GM12875 (cell line): ENCODE data around the gene CCDC32.

Experiments
- H3K4me3 ChIP-seq: one replicate; pipeline ENCODE4 v1.5.1; 2011; ENCODE audit warnings: low read depth, low read length, control low read depth
- TF ChIP-seq, protein P1 (sequence below): IDR thresholded peaks from 2 replicates; pipeline ENCODE4 v1.5.1; 2011; ENCODE audit warnings: low read depth, mild to moderate bottlenecking, control low read depth, inconsistent platforms, low read length, moderate library complexity, borderline replicate concordance; ENCODE audit not compliant: insufficient read depth

The CCDC32 gene, protein sequence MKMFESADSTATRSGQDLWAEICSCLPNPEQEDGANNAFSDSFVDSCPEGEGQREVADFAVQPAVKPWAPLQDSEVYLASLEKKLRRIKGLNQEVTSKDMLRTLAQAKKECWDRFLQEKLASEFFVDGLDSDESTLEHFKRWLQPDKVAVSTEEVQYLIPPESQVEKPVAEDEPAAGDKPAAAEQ

DNA sequence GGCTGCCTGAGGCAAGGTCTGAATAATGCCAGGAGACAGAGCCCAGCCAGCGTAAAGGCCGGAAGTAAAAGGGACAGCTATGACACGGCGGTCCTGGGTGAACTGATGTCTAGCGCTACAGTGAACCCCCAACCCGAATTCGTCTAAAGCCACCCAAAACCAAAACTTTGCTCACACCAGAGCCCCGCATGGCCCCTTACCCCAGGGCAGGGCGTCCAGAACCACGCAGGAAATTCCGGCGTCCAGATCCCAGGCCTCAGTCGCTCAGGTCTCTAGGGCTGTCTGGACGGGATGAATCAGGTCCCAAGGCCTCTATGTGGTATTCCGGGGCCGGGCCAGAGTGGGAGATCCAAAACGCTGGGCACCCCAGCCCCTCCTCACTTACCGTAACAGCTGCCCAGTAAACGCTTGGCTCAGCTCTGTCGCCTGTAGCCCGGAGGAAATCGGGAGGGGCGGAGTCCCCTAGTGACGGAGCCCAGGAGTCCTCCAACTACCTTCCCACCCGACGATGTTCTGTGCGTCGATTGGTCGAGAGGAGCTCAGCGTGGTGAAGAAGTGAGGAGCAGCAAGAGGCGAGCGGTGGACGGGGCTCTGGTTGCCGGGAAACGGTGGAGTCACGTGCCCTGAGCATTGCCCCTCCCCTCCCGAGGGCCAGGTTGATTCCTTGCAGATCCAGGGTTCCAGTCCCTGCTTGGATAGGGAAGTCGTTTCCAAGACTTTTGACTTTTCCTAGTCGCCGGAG lies at the start of gene CCDC32:
Gene CCDC32, minus strand, starts transcription at position 452 of the 742 bp plus-strand sequence. CDS start 2,027 bp downstream, outside the sequence.
- H3K4me3 ChIP-seq = peak within 1 kb of the TSS; percentile 70
- TF ChIP-seq, protein P1, sequence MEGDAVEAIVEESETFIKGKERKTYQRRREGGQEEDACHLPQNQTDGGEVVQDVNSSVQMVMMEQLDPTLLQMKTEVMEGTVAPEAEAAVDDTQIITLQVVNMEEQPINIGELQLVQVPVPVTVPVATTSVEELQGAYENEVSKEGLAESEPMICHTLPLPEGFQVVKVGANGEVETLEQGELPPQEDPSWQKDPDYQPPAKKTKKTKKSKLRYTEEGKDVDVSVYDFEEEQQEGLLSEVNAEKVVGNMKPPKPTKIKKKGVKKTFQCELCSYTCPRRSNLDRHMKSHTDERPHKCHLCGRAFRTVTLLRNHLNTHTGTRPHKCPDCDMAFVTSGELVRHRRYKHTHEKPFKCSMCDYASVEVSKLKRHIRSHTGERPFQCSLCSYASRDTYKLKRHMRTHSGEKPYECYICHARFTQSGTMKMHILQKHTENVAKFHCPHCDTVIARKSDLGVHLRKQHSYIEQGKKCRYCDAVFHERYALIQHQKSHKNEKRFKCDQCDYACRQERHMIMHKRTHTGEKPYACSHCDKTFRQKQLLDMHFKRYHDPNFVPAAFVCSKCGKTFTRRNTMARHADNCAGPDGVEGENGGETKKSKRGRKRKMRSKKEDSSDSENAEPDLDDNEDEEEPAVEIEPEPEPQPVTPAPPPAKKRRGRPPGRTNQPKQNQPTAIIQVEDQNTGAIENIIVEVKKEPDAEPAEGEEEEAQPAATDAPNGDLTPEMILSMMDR = no peak

DNA sequence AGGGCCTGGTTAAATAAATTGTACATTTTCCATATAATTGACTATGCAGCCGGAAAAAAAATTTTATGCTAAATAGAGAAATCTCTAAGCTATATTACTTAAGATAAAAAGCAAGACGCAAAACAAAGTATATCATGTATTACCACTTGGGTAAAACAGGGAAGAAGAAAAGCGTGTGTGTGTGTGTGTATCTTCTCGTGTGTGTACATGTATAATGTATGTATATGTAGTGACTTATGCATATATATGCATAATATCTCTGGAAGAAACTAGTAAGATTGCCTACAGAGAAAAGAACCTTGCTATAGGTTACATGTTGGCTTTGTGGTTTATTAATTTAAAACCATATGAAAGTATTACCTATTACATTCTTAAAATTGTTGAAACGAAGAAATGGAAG lies 48.2 kb upstream of the CCDC32 start:
- TF ChIP-seq, protein P1 = no peak
- no peak overlapping the region for H3K4me3 ChIP-seq

DNA sequence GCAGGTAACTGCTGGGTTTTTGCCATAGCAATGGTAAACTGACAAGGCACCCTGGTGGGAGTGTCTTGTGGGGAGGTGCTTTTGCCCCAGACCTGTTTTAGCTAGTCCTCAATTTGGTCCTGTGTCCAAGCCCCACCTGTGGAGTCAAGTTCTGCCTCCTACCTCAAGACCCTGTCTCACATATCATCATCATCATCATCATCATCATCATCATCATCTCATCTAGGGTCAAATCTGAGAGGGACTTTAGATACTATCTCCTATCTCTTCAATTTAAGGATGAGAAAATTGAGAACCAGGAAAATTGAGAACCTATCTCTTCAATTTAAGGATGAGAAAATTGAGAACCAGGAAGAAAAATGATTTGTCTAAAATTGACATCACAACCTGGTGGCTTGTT lies 39.1 kb upstream of the CCDC32 start:
- H3K4me3 ChIP-seq = no peak overlapping the region
- TF ChIP-seq, protein P1 = no peak

DNA sequence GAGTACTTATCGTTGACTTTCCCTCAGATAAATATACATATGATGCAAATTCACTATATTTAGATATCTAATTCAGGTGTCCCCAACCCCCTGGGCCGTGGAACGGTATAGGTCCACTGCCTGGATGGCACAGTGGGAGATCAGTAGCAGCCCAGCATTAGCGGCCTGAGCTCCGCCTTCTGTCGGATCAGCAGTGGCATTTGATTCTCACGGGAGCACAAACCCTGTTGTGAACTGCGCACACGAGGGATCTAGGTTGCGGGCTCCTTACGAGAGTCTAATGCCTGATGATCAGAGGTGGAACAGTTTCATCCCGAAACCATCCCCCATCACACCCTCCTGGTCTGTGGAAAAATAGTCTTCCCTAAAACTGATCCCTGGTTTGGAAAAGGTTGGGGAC lies 36.1 kb upstream of the CCDC32 start:
- H3K4me3 ChIP-seq = no peak overlapping the region
- TF ChIP-seq, protein P1 = no peak

DNA sequence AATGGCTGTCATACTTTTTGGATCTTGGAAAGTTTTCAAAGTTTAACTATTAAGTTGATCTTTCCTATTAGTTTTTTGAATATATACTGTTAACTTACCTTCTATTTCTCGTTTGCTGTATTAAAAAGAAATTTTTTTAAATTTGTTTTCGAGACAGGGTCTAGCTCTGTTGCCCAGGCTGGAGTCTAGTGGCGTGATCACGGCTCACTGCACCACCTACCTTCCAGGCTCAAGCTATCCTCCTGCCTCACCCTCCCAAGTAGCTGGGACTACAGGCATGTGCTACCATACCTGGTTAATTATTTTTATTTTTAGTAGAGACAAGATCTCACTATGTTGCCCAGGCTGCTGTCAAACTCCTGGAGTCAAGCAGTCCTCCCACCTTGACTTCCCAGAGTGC lies 33.8 kb upstream of the CCDC32 start:
- no peak overlapping the region for H3K4me3 ChIP-seq
- TF ChIP-seq, protein P1 = no peak

DNA sequence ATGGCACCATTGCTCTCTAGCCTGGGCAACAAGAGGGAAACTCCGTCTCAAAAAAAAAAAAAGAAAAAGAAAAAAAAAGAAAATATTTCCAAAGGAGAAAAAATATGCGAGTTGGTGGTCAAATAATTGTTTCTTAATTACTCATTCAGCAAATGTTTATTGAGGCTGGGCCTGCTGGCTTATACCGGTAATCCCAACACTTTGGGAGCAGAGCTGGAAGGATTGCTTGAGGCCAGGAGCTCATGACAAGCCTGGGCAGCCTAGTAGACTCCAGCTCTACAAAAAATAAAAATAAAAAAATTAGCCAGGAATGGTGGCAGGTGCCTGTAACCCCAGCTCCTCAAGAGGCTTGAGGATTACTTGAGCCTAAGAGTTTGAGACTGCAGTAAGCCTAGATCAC lies 33.3 kb upstream of the CCDC32 start:
- no peak overlapping the region for H3K4me3 ChIP-seq
- TF ChIP-seq, protein P1 = no peak

DNA sequence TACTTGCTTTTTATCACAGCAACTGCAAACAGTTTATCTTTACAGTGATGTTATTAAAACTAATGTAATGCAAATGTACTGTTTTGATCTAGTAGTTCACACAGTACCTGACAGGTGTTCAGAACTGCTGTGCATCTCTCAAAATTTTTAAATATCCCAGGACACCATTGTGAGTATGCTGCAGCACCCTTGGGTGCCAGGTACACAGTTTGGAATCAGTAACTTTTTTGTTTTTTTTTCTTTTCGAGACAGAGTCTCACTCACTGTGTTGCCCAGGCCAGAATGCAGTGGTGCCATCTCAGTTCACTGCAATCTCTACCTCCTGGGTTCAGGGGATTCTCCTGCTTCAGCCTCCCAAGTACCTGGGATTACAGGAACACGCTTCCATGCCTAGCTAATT lies 32.2 kb upstream of the CCDC32 start:
- no peak overlapping the region for H3K4me3 ChIP-seq

More for the DNA sequence above, 32.2 kb upstream of the CCDC32 start:
- TF ChIP-seq, protein P1 = no peak
